Smooth muscle cell (in vitro differentiated cells): ENCODE measurements around the gene PADI1. TPM values are rescaled to one million over a fixed set of nuclear protein-coding genes. Genes with fewer than 3 reads are reported as not detected.

ENCODE experiments used
- DNase-seq: peaks from one replicate; lab custom pipeline; 2025; ENCODE audit not compliant: unreplicated experiment; lab: John Stamatoyannopoulos, UW
- H2AFZ ChIP-seq: fragments of 200-600 bp; sonication (generic); 2 replicates; pipeline ENCODE4 v1.6.0; 2016; ENCODE audit warnings: antibody characterized with exemption, low read depth, mild to moderate bottlenecking
- H3F3A ChIP-seq: fragments of 200-600 bp; sonication (generic); 2 replicates; pipeline ENCODE4 v1.6.0; 2017; ENCODE audit warnings: antibody characterized with exemption, low read depth
- H3K27ac ChIP-seq: fragments of 200-600 bp; sonication (generic); 2 replicates; pipeline ENCODE4 v1.5.1; 2016; ENCODE audit warnings: low read depth, mild to moderate bottlenecking
- H3K27me3 ChIP-seq: fragments of 200-600 bp; sonication (generic); 2 replicates; pipeline ENCODE4 v1.6.1; 2016; ENCODE audit warnings: low read depth, mild to moderate bottlenecking
- H3K36me3 ChIP-seq: fragments of 200-600 bp; sonication (generic); 2 replicates; pipeline ENCODE4 v1.5.1; 2016; ENCODE audit warnings: low read depth
- H3K4me1 ChIP-seq: fragments of 200-600 bp; sonication (generic); 2 replicates; pipeline ENCODE4 v1.5.1; 2016; ENCODE audit warnings: low read depth
- H3K4me2 ChIP-seq: fragments of 200-600 bp; sonication (generic); 2 replicates; pipeline ENCODE4 v1.6.0; 2016; ENCODE audit warnings: mild to moderate bottlenecking
- H3K4me3 ChIP-seq: fragments of 200-600 bp; sonication (generic); 2 replicates; pipeline ENCODE4 v1.5.1; 2016; ENCODE audit warnings: mild to moderate bottlenecking
- H3K79me2 ChIP-seq: fragments of 200-600 bp; sonication (generic); 2 replicates; pipeline ENCODE4 v1.6.0; 2016; ENCODE audit warnings: low read depth, mild to moderate bottlenecking
- H3K9ac ChIP-seq: fragments of 200-600 bp; sonication (generic); 2 replicates; pipeline ENCODE4 v1.6.0; 2016; ENCODE audit warnings: low read depth
- H3K9me3 ChIP-seq: fragments of 200-600 bp; sonication (generic); replicated peaks from 2 replicates; pipeline ENCODE4 v1.5.1; 2016; ENCODE audit warnings: low read depth
- H4K20me1 ChIP-seq: fragments of 200-600 bp; sonication (generic); 2 replicates; pipeline ENCODE4 v1.6.0; 2016; ENCODE audit warnings: low read depth
- CTCF ChIP-seq: fragments of 200-600 bp; sonication (generic); IDR thresholded peaks from 2 replicates; pipeline ENCODE4 v1.5.1; 2017; ENCODE audit warnings: borderline replicate concordance, mild to moderate bottlenecking, antibody characterized with exemption; ENCODE audit not compliant: insufficient read depth, poor library complexity, severe bottlenecking
- WGBS: methylation state at CpG from one replicate; pipeline ENCODE4 v1.1.7; 2016; ENCODE audit warnings: low lambda C conversion rate; 5-methylcytosine and 5-hydroxymethylcytosine counted together
- polyA plus RNA-seq: library from polyadenylated mRNA; unstranded; fragments of >200 nt; fragmentation: Nextera tagmentation; extraction: Ambion mirVana; gene quantifications from 2 replicates; pipeline ENCODE4 v1.2.1, GENCODE V29; 2016
- total RNA-seq: library from RNA; depleted of rRNA; stranded (reverse); fragments of >200 nt; gene quantifications from 2 replicates; pipeline ENCODE4 v1.2.3, GENCODE V29; 2014

The PADI1 gene
- total and polyA plus RNA-seq, 2 experiments from 2014 or later, result 1.7 TPM; not detected in 1

GRCh38 chr1:17218939-17219338, 14.0 kb downstream of the PADI1 start:
- Histone ChIP-seq H3K36me3 (no peaks in the 10 kb centered on the region), H3K27ac (no peak overlapping the region), H3F3A (no peaks in the 10 kb centered on the region), H3K9ac (no peak overlapping the region), H3K4me2 (no peak overlapping the region), H3K79me2 (no peaks in the 10 kb centered on the region), H4K20me1 (no peaks in the 10 kb centered on the region), H2AFZ (no peak overlapping the region), H3K4me1 (no peaks in the 10 kb centered on the region), H3K9me3 (no peaks in the 10 kb centered on the region), H3K27me3 (peaks cover 7% of the 10 kb centered on the region), H3K4me3 (no peak overlapping the region)
- no peak for TF ChIP-seq CTCF
- DNase-seq, result no peak
- WGBS, result 93% methylated on average over 7 of the region's 7 CpGs

GRCh38 chr1:17220287-17220686, 15.4 kb downstream of the PADI1 start:
- Histone ChIP-seq H3K79me2 (no peaks in the 10 kb centered on the region), H3K27ac (no peak overlapping the region), H3K27me3 (peaks cover 7% of the 10 kb centered on the region), H3K9ac (no peak overlapping the region), H4K20me1 (no peaks in the 10 kb centered on the region), H3K4me2 (no peak overlapping the region), H3K4me3 (no peak overlapping the region), H2AFZ (no peak overlapping the region), H3F3A (no peaks in the 10 kb centered on the region), H3K9me3 (no peaks in the 10 kb centered on the region), H3K4me1 (no peaks in the 10 kb centered on the region), H3K36me3 (no peaks in the 10 kb centered on the region)
- TF ChIP-seq CTCF, result no peak
- 91% methylated on average over 3 of the region's 3 CpGs for WGBS
- no peak for DNase-seq

GRCh38 chr1:17222557-17222956, 17.6 kb downstream of the PADI1 start:
- Histone ChIP-seq H3K27ac (no peak overlapping the region), H3K9me3 (no peaks in the 10 kb centered on the region), H3K79me2 (no peaks in the 10 kb centered on the region), H3K9ac (no peak overlapping the region), H4K20me1 (no peaks in the 10 kb centered on the region), H2AFZ (no peak overlapping the region), H3K27me3 (peaks cover 7% of the 10 kb centered on the region), H3K4me3 (no peak overlapping the region), H3F3A (no peaks in the 10 kb centered on the region), H3K4me2 (no peak overlapping the region), H3K36me3 (no peaks in the 10 kb centered on the region), H3K4me1 (no peaks in the 10 kb centered on the region)
- WGBS, result 95% methylated on average over 14 of the region's 14 CpGs
- TF ChIP-seq CTCF, result no peak
- DNase-seq, result no peak

- H2AFZ ChIP-seq, result no peak overlapping the region
- no peak overlapping the region for H3K27ac ChIP-seq
- no peaks in the 10 kb centered on the region for H3K27me3 ChIP-seq
- H3F3A ChIP-seq, result no peaks in the 10 kb centered on the region
- WGBS, result 98% methylated on average over 4 of the region's 4 CpGs
- TF ChIP-seq CTCF, result no peak
- H3K4me3 ChIP-seq, result no peak overlapping the region
- no peaks in the 10 kb centered on the region for H3K4me1 ChIP-seq
- no peak overlapping the region for H3K4me2 ChIP-seq
- no peak for DNase-seq
- H3K9me3 ChIP-seq, result no peaks in the 10 kb centered on the region
- H4K20me1 ChIP-seq, result no peaks in the 10 kb centered on the region
- no peaks in the 10 kb centered on the region for H3K36me3 ChIP-seq
- H3K9ac ChIP-seq, result no peak overlapping the region
- no peaks in the 10 kb centered on the region for H3K79me2 ChIP-seq
Observed at GRCh38 chr1:17224434-17224833, 19.5 kb downstream of the PADI1 start.
